HEK293T (cell line): ENCODE results near the gene PITX3.

ENCODE experiments used
- BHLHE40 ChIP-seq: fragments of 450-650 bp; IDR thresholded peaks from 2 replicates; pipeline ENCODE4 v1.6.1; 2016; ENCODE audit warnings: mild to moderate bottlenecking, moderate library complexity, borderline replicate concordance
- ELF4 ChIP-seq: fragments of 450-650 bp; IDR thresholded peaks from 2 replicates; pipeline ENCODE4 v1.6.1; 2017; ENCODE audit warnings: antibody characterized with exemption
- FOXM1 ChIP-seq: fragments of 450-650 bp; IDR thresholded peaks from 2 replicates; pipeline ENCODE4 v1.6.1; 2017; ENCODE audit warnings: mild to moderate bottlenecking, borderline replicate concordance
- L3MBTL2 ChIP-seq: fragments of 450-650 bp; conservative IDR thresholded peaks from 2 replicates; pipeline ENCODE4 v1.6.1; 2016; ENCODE audit warnings: mild to moderate bottlenecking
- NFRKB ChIP-seq: fragments of 450-650 bp; IDR thresholded peaks from 2 replicates; pipeline ENCODE4 v1.6.1; 2016; ENCODE audit warnings: mild to moderate bottlenecking, moderate library complexity
- PKNOX1 ChIP-seq: fragments of 450-650 bp; IDR thresholded peaks from 2 replicates; pipeline ENCODE4 v1.6.1; 2016
- TARDBP ChIP-seq: fragments of 450-650 bp; IDR thresholded peaks from 2 replicates; pipeline ENCODE4 v1.6.1; 2016

DNA sequence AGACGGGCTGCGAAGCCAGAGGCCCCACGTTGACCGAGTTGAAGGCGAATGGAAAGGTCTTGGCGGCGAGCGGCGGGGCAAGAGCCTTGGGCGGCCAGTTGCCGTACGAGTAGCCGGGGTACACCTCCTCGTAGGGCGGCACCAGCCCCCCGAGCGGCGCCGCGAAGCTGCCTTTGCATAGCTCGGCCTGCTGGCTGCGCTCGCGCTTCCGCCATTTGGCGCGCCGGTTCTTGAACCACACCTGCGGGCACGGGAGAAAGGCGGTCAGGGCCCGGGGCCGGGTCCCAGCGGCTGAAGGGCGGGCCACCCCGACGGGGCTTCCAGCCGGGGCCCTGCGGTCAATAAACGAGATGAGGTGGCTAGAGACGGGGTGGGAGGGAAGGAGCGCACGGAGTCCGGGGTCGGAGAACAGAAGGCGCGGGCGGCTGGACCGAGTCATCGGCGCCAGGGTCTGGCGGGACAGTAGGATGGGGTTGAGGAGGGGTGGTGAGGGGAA lies 10.4 kb downstream of the PITX3 start:
- no peak for TF ChIP-seq BHLHE40
- TF ChIP-seq NFRKB: no peak
- no peak for TF ChIP-seq PKNOX1
- no peak for TF ChIP-seq TARDBP
- no peak for TF ChIP-seq FOXM1
- no peak for TF ChIP-seq ELF4
- TF ChIP-seq L3MBTL2: peak; percentile 56
